SHP77 treated with DMSO at 0.1 percent for 48 hours (cell line): Measurements from ENCODE around the gene PPHLN1.

Experiments
- DNase-seq: peaks from one replicate; lab custom pipeline; 2025; lab: John Stamatoyannopoulos, UW

Gene PPHLN1

GRCh38 chr12:42482041-42482747, 156.2 kb downstream of the PPHLN1 start:
- DNase-seq = no peak

- no peak for DNase-seq
Measured at GRCh38 chr12:42482748-42483520, 157.0 kb downstream of the PPHLN1 start.

- no peak for DNase-seq
Measured at GRCh38 chr12:42483521-42483790, 157.5 kb downstream of the PPHLN1 start.

GRCh38 chr12:42484996-42485395, 159.0 kb downstream of the PPHLN1 start:
- DNase-seq = no peak

- no peak for DNase-seq
Measured at GRCh38 chr12:42485823-42486222, 159.9 kb downstream of the PPHLN1 start.

GRCh38 chr12:42486407-42486806, 160.4 kb downstream of the PPHLN1 start:
- DNase-seq = no peak

- no peak for DNase-seq
Measured at GRCh38 chr12:42490261-42490842, 164.4 kb downstream of the PPHLN1 start.
